Stimulated activated CD8-positive, alpha-beta memory T cell treated with anti-CD3 and anti-CD28 coated beads, Interleukin-7, amount 100 ng/mL, for 24 hours (primary cell): ENCODE results near the gene AIF1.

Experiments used
- DNase-seq: peaks from one replicate; pipeline ENCODE4 v3.0.0-alpha.2; 2020; ENCODE audit warnings: low read depth

AIF1 gene

DNA sequence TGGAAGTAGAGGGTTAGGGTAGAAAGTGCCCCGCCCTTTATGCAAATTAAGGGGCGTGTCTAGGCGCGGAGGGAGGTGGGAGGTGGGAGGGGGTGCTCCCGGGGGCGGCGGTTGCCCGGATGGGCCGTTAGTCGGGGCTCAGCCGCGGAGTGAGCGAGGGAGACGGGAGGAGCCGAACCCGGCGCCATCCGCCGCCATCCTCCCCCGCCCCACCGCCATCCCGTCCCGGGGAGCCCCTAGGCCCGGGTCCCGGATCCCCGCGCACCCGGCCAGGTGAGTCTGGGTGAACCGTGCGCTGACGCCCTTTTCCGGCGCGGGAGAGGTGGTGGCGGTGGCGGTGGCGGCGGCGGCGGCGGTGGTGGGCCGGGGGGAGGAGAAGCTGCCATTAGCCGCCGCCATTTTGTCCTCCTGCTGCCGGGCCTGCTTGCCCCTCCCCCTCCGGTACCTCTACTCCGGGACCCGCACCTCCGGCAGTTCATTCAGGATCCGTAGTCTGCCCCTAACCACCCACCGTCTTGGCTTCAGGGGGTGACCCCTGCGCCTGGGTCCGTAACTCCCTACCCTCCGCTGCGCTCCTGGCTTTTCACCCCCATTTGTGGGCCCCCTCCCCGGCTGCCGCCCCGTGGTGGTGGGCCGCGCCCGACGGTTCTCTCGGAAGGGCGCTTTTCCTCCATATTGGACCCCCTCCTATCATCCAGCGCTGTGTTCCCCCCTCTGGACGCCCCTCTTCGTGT, 5.7 kb downstream of the AIF1 start, which contains the start of gene PRRC2A:
Gene PRRC2A (plus strand): TSS at position 130 of the 734 bp plus-strand sequence. CDS start 2,075 bp downstream, outside the sequence.
- no peak for DNase-seq

DNA sequence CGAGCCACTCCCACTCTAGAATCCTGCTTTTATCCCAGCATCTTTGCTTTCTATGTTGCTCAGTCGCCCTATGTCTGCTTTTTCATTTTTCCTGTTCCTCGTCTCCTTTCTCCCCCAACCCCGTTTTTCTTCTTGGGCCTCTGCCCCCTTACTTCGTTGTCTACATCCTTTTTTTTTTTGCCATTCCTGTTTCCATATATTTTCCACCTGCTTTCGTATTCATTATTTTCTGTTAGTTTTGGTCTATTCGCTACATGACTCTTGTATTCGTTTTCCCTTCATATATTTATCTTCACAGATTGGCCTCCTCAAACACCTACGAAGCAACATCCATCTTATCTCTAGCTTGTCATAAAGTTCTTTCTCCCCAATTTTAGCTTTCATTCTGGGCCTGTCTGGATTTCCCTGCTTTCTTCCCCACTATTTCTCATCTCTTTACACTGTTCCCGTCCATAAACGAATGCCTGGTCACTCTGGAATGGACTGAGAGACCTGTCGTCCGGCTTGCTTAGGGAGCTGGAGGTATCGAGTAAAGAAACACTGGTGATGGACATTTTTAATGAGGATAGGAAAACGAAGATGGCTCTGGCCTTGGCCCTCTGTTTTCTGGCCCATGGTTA, 6.4 kb downstream of the AIF1 start:
- DNase-seq = no peak

- no peak for DNase-seq
These were observed 7.0 kb downstream of the AIF1 start for GRCh38 chr6:31621991-31622390.

GRCh38 chr6:31622684-31623091, 7.7 kb downstream of the AIF1 start:
- no peak for DNase-seq

DNA sequence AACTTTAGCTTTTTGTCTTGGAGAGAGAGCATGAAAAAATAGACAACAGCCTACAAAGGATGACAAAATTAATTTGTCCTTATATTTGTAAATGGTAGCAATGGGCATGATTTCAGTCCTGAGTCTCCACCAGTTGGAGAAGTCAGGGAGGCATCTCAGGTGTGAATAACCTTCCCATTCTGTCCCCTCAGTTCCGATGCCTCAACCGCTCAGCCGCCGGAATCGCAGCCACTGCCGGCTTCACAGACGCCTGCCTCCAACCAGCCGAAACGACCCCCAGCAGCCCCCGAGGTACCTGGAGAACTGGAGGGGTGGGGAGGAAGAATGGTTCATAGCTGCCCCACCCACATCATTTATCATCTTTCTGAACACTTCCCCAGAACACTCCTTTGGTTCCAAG, 9.0 kb downstream of the AIF1 start:
- no peak for DNase-seq

DNA sequence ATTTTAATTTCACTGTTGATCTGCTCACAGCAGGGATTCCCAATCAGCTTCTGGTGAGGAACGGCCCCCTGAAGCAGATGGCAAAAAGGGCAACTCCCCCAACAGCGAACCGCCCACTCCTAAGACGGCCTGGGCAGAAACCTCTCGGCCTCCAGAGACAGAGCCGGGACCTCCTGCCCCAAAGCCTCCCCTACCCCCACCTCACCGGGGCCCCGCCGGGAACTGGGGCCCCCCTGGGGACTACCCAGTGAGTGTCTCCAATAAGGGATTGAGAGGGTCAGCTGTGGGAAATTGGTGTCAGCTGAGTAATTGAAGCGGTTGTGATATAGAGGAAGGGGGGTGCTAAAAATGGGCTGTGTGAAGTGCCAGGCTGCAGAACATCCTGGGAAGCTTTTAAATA, 11.9 kb downstream of the AIF1 start:
- DNase-seq = no peak

- DNase-seq = no peak
These were observed 12.8 kb downstream of the AIF1 start for GRCh38 chr6:31627690-31628287.

GRCh38 chr6:31629014-31629413, 14.0 kb downstream of the AIF1 start:
- DNase-seq = no peak

DNA sequence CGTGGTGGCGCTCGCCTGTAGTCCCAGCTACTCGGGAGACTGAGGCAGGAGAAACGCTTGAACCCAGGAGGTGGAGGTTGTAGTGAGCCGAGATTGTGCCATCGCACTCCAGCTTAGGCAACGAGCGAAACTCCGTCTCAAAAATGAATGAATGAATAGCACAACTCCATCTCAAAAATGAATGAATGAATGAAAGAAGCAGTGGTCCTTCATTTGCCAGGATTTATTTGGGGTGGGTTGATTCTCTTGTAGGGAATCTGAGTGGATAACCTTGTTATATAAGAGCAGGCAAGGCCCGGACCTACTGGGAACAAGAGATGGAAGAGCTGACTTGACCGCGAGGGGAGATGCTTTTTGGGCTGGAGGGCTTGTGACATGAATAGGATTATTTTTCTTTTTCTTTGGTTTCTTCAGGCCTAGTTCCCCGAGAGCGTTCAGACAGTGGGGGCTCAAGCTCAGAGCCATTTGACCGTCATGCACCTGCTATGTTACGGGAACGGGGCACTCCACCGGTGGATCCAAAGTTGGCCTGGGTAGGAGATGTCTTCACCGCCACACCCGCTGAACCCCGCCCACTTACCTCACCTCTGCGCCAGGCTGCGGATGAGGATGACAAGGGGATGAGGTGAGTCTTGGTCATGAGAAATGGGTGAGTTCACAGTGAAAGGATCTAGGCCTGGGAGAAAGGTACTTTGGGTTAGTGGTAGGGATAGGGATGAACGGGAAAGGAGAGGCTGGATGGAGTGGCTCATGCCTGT, 15.3 kb downstream of the AIF1 start:
- no peak for DNase-seq

GRCh38 chr6:31631209-31631608, 16.2 kb downstream of the AIF1 start:
- DNase-seq = no peak

GRCh38 chr6:31631681-31632278, 16.7 kb downstream of the AIF1 start:
- no peak for DNase-seq

DNA sequence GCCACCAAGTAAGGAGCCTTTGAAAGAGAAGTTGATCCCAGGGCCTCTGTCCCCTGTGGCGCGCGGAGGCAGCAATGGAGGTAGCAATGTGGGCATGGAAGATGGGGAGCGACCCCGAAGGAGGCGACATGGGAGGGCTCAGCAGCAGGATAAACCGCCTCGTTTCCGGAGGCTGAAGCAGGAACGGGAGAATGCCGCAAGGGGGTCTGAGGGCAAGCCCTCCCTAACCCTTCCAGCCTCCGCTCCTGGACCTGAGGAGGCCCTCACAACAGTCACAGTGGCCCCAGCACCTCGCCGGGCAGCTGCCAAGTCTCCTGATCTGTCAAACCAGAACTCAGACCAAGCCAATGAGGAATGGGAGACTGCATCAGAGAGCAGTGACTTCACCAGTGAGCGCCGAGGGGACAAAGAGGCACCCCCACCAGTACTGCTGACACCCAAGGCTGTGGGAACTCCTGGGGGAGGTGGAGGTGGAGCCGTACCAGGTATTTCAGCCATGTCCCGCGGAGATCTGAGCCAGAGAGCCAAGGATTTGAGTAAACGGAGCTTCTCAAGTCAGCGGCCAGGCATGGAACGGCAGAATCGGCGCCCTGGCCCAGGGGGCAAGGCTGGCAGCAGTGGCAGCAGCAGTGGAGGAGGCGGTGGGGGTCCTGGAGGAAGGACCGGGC, 17.4 kb downstream of the AIF1 start:
- DNase-seq = no peak

DNA sequence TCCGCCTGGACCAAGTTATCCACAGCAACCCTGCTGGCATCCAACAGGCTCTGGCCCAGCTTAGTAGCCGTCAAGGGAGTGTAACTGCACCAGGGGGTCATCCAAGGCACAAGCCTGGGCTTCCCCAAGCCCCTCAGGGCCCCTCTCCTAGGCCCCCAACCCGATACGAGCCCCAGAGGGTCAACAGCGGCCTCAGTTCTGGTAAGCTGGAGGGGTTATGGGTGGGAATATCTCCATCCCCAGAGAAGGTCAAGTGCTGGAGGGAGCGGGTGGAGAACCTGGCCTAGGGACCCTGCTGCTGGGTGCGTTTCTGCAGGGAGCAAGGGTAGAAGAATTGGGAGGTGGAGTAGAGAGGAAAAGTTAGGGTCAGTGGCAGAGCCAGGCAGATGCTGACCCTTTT, 18.4 kb downstream of the AIF1 start:
- DNase-seq = no peak

- no peak for DNase-seq
These were observed 19.1 kb downstream of the AIF1 start for GRCh38 chr6:31634131-31634530.

DNA sequence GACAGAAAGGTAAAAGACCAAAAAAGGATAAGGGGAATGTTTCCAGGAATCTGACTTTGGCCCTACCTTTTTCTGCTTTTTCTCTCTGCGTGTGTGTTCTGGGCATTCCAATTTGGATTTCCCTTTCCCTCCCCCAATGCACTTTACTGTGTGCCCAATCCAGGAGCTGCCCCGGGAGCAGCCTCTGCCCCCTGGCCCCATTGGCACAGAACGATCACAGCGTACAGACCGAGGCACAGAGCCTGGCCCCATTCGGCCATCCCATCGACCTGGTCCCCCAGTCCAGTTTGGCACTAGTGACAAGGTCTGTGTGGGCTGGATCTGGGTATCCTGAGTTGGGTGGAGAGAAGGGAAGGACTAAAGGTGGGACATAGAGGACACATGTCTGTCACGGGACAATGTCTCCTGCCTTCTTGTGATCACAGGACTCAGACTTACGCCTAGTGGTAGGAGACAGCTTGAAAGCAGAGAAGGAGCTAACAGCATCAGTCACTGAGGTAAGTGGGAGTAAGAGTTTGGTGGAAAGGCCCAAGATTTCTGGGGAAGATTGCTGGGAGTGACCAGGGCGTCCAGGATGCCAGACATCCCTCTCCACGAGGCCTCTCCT, 20.0 kb downstream of the AIF1 start:
- DNase-seq = no peak

DNA sequence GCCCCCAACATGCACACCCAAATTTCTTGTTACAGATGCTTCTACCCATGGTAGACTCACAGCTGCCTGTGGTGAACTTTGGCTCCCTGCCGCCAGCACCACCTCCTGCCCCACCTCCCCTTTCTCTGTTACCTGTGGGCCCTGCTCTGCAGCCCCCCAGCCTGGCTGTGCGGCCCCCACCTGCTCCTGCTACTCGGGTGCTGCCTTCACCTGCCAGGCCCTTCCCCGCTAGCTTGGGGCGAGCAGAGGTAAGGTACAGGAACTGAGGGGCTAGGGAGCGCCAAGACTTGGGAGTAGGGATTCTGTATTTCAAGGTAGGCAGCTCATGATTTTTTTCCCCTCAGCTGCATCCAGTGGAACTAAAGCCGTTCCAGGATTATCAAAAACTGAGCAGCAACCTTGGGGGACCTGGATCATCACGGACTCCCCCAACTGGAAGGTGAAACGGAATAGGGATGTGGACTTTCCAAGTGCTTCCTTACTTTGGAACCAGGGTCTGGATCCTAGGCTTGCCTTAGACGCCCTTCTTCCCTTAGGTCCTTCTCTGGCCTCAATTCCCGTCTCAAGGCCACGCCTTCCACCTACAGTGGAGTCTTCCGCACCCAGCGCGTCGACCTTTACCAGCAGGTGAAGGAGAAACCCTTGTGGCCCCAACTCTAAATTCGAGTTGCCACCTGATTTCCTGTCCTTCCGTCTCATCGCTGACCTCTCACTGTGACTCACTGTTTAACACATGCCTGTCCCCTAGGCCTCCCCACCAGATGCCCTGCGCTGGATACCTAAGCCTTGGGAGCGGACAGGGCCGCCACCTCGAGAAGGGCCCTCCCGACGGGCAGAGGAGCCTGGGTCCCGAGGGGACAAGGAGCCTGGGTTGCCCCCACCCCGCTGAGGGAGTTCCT, 21.9 kb downstream of the AIF1 start:
- DNase-seq = no peak

- DNase-seq = no peak
These were observed 24.0 kb downstream of the AIF1 start for GRCh38 chr6:31639043-31639442.

DNA sequence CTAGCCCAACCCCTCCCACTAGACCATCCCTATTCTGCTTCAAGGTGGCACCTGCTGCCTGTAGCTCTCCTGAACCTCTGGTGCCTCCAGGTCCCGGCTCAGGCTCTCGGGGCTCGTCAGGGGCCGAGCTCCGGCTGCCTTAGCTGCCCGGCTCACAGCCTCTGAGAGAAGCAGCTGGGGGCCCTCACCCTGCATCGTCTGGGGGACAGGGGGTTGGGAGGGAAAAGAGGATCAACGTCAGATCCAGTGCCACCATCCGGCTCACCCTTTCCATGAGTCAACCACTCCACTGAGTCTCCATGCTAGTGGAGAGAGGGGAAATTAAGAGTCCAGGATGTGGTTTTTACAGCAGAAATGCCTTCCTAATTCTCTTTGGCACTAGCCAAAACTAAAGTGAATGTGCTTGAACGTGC, 24.4 kb downstream of the AIF1 start:
- DNase-seq = no peak

DNA sequence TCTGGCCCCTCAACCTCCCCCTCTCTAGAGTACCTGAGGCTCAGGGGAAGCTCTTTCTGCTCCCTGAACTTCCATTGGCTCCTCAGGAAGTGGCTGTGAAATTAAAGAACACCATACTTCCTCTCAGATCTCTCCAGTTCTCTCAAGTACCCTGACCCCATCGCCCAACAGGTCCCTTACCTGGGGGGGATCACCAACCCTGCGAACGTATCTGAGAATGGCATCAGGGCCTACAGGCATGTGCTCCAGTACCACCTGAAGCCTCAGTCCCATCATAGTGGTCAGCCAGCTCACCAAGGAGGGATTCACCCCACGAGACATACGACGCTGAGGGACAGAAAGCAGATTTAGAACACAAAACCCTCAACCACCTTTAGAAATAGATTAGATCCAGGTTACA, 25.6 kb downstream of the AIF1 start:
- DNase-seq = no peak

- no peak for DNase-seq
These were observed 26.3 kb downstream of the AIF1 start for GRCh38 chr6:31641370-31641769.
